ENCODE measurements around the gene PSIP1. TPM values are rescaled to one million over a fixed set of nuclear protein-coding genes. Genes with fewer than 3 reads are reported as not detected.
A peak's percentile ranks its signal among the peaks of the same experiment; 100 is the strongest.

The PSIP1 gene
- total RNA-seq (37.1 and 37.3 TPM in 2 replicates), polyA plus RNA-seq (35.1 and 40.2 TPM in 2 replicates)

GRCh38 chr9:15510789-15511575 lies at the start of gene PSIP1:
TSS of gene PSIP1 (minus strand) at chr9:15510970. CDS start at chr9:15510188, 782 bp downstream.
- Histone ChIP-seq H2AFZ (peak within 1 kb of the TSS; percentile 89), H3K27me3 (no peaks in the 10 kb centered on the region), H3K79me2 (peaks cover 37% of the 10 kb centered on the region), H3K36me3 (replicated peaks; ENCODE audit: insufficient read depth, low read depth) (no peaks in the 10 kb centered on the region), H3K4me3 (peak within 1 kb of the TSS; percentile 98), H3K9me2 (replicated peaks; ENCODE audit: insufficient read depth) (no peaks in the 10 kb centered on the region), H3K4me1 (ENCODE audit: insufficient read depth) (no peaks in the 10 kb centered on the region), H3K27ac (peak within 1 kb of the TSS; percentile 97), H3K4me2 (peak within 1 kb of the TSS; percentile 80), H4K20me1 (ENCODE audit: insufficient read depth, poor library complexity, severe bottlenecking) (no peaks in the 10 kb centered on the region), H3K9me3 (ENCODE audit: low read depth) (no peaks in the 10 kb centered on the region)
- DNase-seq (ENCODE audit: low spot score) = peak; percentile 87
- WGBS (ENCODE audit: low lambda C conversion rate, missing lambda C conversion rate) = 1% methylated on average over 69 of the region's 72 CpGs
- no peak for TF ChIP-seq CTCF (IDR thresholded peaks at IDR 0.05; ENCODE audit: poor library complexity)
- TF ChIP-seq EZH2 (IDR thresholded peaks at IDR 0.05; ENCODE audit: borderline replicate concordance) = no peak
- TF ChIP-seq EZH2phosphoT487 (IDR thresholded peaks at IDR 0.05; ENCODE audit: low read depth, severe bottlenecking, unreplicated experiment) = no peak

- H3K36me3 ChIP-seq (replicated peaks; ENCODE audit: insufficient read depth, low read depth) = no peaks in the 10 kb centered on the region
- peak overlapping the region; percentile 88 for H2AFZ ChIP-seq
- peak overlapping the region; percentile 92 for H3K27ac ChIP-seq
- no peaks in the 10 kb centered on the region for H3K9me3 ChIP-seq (ENCODE audit: low read depth)
- H3K4me2 ChIP-seq = peak overlapping the region; percentile 87
- 4% methylated on average over 13 of the region's 13 CpGs for WGBS (ENCODE audit: low lambda C conversion rate, missing lambda C conversion rate)
- no peaks in the 10 kb centered on the region for H3K79me2 ChIP-seq
- peak overlapping the region; percentile 75 for H3K4me3 ChIP-seq
- TF ChIP-seq EZH2 (IDR thresholded peaks at IDR 0.05; ENCODE audit: borderline replicate concordance) = no peak
- TF ChIP-seq EZH2phosphoT487 (IDR thresholded peaks at IDR 0.05; ENCODE audit: low read depth, severe bottlenecking, unreplicated experiment) = no peak
- TF ChIP-seq CTCF (IDR thresholded peaks at IDR 0.05; ENCODE audit: poor library complexity) = no peak
- H3K4me1 ChIP-seq (ENCODE audit: insufficient read depth) = peaks cover 3% of the 10 kb centered on the region
- no peak for DNase-seq (ENCODE audit: low spot score)
- H3K27me3 ChIP-seq = peaks cover 8% of the 10 kb centered on the region
- H3K9me2 ChIP-seq (replicated peaks; ENCODE audit: insufficient read depth) = no peaks in the 10 kb centered on the region
- H4K20me1 ChIP-seq (ENCODE audit: insufficient read depth, poor library complexity, severe bottlenecking) = no peaks in the 10 kb centered on the region
Measured at GRCh38 chr9:15553528-15553898, 42.7 kb upstream of the PSIP1 start.

- Histone ChIP-seq H3K79me2 (no peaks in the 10 kb centered on the region), H3K27me3 (peaks cover 8% of the 10 kb centered on the region), H3K9me3 (ENCODE audit: low read depth) (no peaks in the 10 kb centered on the region), H3K27ac (peak within 1 kb of the TSS; percentile 92), H3K4me3 (peak within 1 kb of the TSS; percentile 75), H2AFZ (peak within 1 kb of the TSS; percentile 94), H3K36me3 (replicated peaks; ENCODE audit: insufficient read depth, low read depth) (no peaks in the 10 kb centered on the region), H3K4me1 (ENCODE audit: insufficient read depth) (peaks cover 3% of the 10 kb centered on the region), H4K20me1 (ENCODE audit: insufficient read depth, poor library complexity, severe bottlenecking) (no peaks in the 10 kb centered on the region), H3K9me2 (replicated peaks; ENCODE audit: insufficient read depth) (no peaks in the 10 kb centered on the region), H3K4me2 (peak within 1 kb of the TSS; percentile 87)
- 1% methylated on average over 56 of the region's 65 CpGs for WGBS (ENCODE audit: low lambda C conversion rate, missing lambda C conversion rate)
- no peak for TF ChIP-seq EZH2 (IDR thresholded peaks at IDR 0.05; ENCODE audit: borderline replicate concordance)
- no peak for TF ChIP-seq EZH2phosphoT487 (IDR thresholded peaks at IDR 0.05; ENCODE audit: low read depth, severe bottlenecking, unreplicated experiment)
- TF ChIP-seq CTCF (IDR thresholded peaks at IDR 0.05; ENCODE audit: poor library complexity) = no peak
- DNase-seq (ENCODE audit: low spot score) = peak; percentile 98
Measured at GRCh38 chr9:15552636-15553527, 42.1 kb upstream of the PSIP1 start, which contains the start of gene CCDC171. TSS of gene CCDC171 (plus strand) at chr9:15553043. CDS start at chr9:15564089, 11,046 bp downstream.
